HG03097 (cell line): ENCODE results near the gene SGMS1.
A peak's percentile ranks its signal among the peaks of the same experiment; 100 is the strongest.
"Not testable (repeated sequence)": the region's sequence is repeated elsewhere in the genome, so short reads cannot be mapped to it uniquely, and the experiment has no call there.

Experiments used
- ATAC-seq: cut with Tn5 transposase; IDR thresholded peaks from one replicate; pipeline ENCODE4 v1.9.1; 2021; ENCODE audit not compliant: unreplicated experiment, low FRiP score

Gene SGMS1

GRCh38 chr10:50623663-50624412, at the start of gene SGMS1:
Gene SGMS1 (minus strand): TSS chr10:50623956. CDS start chr10:50344114, 279,842 bp downstream.
- peak; percentile 26 for ATAC-seq

DNA sequence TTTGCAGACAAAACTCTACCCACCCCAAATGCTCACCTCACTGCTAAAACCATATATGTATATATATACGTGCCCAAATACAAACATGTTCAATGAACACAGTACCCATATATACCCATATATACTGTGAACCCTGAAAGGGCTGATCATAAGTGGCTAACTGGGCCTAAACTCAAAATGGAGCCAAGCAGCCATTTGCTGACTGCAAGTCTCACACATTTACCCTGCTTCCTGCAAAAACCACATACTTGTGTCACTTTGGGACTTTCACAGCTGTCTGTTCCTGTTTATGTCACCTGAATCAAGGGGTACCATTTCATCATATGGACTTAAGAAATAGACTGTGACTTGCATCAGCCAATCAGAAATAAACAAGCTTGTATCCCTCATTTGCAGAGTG, 48.4 kb upstream of the SGMS1 start:
- ATAC-seq, result not testable (repeated sequence)

- ATAC-seq, result not testable (repeated sequence)
These were observed 47.9 kb upstream of the SGMS1 start for GRCh38 chr10:50671645-50672044.

GRCh38 chr10:50669957-50670356, 46.2 kb upstream of the SGMS1 start:
- ATAC-seq, result not testable (repeated sequence)

DNA sequence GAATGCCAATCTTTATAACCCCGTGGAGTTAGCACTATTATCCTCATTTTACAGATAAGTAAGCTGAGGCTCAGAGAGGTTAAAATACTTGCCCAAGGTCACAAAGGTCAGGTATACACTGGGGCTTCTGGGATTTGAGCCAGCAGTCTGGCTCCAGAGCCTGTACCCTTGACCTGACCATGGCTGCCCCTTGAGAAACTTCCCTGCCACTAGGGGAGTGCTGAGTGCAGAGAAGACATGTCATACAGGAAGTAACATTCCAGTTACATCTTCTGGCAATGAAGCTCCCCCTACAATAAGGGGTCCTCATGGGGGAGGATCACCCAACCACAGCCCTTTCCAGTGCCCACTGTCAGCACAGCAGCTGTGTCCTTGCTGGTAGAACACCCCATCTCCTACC, 43.6 kb upstream of the SGMS1 start:
- not testable (repeated sequence) for ATAC-seq

DNA sequence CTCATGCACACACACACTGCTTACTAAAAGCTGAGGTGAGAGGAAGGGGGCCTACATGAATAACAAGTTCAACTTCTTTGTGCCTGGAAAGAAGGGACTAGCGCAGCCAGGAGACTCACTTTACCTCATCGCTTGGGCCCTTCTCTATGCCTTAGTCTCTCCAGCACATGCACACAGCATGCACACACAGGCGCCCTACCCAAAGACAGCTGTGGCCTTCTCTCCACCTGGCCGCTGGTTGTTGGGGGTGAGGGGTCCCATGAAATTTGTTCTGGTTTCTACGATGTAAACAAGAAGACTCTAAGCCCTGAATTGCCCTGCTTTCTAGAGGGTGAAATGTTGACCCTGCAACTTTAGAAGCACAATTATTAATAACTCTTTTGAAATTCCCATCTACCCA, 38.7 kb upstream of the SGMS1 start:
- not testable (repeated sequence) for ATAC-seq

DNA sequence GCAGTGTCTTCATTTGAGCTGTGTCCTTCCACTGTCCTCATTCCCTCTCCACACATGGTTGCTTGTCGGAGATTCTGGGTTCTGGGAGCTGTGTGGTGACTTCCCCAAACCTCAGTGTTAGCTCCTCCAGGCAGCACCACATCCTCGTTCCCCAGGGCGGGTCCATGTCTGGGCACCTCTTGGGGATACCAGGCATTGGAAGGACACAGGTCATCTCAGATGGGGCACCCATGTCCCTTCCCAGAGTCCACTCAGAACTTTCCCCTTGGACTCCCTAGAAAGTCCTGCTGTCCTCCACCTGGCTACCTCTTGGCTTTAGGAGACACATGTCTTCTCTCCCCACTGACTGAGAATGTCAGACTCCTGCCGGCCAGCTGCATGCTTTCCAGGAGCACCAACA, 37.8 kb upstream of the SGMS1 start:
- ATAC-seq, result not testable (repeated sequence)

DNA sequence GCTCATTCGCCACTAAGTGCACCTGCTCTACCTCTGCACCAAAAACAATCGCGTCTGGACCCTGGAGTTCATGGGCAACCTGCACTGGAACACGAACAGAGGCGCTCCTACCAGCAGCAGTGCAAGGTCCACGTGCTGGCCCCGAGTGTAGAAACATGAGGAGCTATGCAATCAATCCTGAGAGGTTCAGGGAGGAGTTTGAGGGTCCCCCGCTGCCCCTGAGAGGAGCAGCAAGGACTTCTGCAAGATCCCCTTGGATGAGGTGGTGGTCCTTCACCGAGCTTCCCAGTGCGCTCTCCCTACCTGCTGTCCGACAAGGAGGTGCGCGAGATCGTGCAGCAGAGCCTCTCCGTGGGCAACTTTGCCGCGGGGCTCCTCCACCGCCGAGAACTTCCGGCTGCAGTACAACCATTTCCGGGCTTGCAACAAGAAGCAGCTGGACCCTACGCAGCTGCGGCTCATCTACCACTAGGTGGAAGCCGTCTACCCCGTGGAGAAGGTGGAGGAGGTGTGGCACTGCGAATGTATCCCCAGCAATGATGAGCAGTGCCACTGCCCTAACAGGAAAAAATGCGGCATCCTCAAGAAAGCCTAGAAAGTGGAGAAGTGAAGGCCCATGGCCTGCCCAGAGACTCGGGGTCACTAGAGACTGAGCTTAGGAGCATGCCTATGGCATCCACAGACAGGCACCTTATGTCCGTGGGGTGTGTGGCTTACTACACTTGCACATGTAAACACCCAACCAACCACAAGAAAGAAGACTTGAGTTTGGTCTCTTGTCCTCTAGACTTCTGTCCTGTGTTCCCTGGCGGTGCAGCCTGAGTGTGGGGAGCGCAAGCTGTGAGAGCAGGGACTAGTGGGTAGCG, 36.3 kb upstream of the SGMS1 start:
- peak; percentile 97 for ATAC-seq

DNA sequence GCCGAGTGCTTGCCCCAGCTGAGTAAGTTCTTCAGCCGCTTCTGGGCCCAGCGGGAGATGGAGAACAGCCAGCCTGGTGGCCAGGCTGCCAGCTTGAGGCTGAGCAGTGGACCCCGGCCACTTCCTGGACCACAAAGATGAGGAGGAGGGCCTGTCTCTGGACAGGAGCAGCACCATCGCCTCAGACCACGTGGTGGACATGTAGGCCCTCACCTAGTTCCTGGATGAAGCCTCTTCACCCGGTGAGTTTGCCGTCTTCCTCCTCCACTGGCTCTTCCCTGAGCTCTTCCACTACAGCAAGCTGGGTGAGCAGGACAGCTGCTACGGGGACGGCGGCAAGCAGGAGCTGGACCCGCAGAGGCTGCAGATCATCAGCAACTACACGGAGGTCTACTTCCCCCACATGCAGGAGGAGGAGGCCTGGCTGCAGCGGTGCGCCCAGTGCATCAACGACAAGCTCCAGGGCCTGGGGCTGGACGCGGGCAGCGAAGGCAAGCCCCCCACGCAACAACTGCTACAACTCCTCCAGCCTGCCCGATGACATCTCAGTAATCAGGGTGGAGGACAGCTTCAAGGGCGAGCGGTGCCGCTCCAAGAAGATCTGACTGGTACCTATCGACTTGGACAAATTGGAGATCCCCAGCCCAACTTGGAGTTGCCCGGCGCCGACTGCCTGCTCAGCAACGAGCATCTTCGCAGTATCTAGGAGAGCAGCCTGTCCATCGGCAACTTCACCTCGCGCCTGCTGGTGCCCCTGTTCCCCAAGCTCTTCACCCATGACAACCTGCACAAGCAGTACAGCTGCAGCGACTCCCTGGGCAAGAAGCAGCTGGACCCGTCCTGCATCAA, 35.5 kb upstream of the SGMS1 start:
- not testable (repeated sequence) for ATAC-seq

DNA sequence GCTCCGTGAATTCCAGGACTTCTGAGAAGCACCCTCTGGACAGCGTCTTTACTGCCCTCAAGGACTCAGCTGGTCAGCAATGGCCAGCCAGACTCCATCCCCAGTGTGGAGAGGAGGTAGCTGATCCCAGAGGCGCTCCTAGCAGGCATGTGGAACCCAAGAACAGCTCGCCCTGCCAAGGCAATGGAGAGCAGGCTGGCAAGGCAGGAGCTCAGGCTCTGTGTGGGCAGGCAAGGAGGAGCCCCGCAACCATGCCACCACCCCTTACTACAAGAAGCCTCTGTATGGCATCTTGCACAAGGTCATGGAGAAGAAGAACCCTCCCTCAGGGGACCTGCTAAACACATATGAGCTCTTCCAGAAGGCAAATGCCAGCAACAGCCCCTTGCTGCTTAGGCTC, 34.4 kb upstream of the SGMS1 start:
- ATAC-seq, result no peak

GRCh38 chr10:50653758-50654157, 30.0 kb upstream of the SGMS1 start:
- no peak for ATAC-seq

- ATAC-seq, result no peak
These were observed 29.4 kb upstream of the SGMS1 start for GRCh38 chr10:50653142-50653541.

- ATAC-seq, result no peak
These were observed 28.1 kb upstream of the SGMS1 start for GRCh38 chr10:50651808-50652207.

- no peak for ATAC-seq
These were observed 26.7 kb upstream of the SGMS1 start for GRCh38 chr10:50650481-50650880.

DNA sequence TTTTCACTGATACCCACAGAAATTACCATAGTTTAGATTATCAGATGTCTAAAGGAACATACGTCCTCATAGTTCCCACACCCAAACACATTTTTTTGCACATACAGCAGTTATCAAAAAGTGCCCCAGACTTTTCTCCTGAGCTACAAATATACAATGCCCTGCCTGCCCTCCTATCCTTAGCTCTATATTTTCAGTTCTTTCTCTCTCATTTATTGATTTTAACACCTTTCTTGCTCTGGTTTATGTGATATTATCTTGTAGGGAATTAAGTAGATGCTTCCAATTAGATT, 25.1 kb upstream of the SGMS1 start:
- no peak for ATAC-seq

GRCh38 chr10:50648089-50648934, 24.6 kb upstream of the SGMS1 start:
- peak; percentile 75 for ATAC-seq

GRCh38 chr10:50647350-50647749, 23.6 kb upstream of the SGMS1 start:
- ATAC-seq, result not testable (repeated sequence)

GRCh38 chr10:50645236-50645635, 21.5 kb upstream of the SGMS1 start:
- ATAC-seq, result no peak

GRCh38 chr10:50641626-50642025, 17.9 kb upstream of the SGMS1 start:
- ATAC-seq, result no peak

GRCh38 chr10:50640238-50640637, 16.5 kb upstream of the SGMS1 start:
- ATAC-seq, result no peak
